GM21423 (cell line): ENCODE measurements around the gene ZNF571.

Experiments used
- ATAC-seq: cut with Tn5 transposase; IDR thresholded peaks from one replicate; pipeline ENCODE4 v1.9.1; 2021; ENCODE audit warnings: mild to moderate bottlenecking, moderate library complexity; ENCODE audit not compliant: unreplicated experiment

Gene ZNF571

DNA sequence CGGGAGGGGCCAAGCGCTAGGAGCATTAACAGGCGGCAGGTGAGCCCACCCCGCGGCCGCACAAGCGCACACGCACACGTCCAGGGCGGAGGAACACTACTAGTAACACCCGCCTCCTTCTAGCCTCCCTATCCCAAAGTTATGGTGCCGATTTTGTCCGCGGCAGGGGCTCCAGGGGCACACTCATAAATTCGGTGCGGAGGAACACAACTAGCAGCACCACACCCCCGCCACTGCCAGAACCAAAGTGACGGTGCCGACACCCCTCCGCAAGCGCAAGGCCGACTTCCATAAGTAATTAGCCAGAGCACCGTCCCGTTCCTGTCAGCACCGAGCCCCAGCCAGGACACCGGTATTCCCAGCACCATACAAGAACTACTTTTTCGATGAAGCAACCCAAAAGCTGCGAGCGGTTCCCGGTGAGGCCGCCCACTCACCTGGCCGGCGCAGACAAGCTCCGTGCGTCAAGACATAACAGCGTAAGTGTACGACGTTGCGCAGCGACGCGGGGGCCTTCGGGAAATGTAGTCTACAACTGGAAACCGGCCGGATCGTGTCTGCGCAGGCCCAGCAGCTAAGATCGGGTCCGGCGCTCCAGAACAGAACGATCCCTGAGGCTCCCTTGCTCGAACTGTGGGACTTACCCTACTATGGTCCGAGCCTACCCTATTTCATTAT is at the start of gene ZNF571, which contains the start of gene ZNF540:
Gene ZNF571, minus strand, starts transcription at position 489 of the 678 bp plus-strand sequence. CDS start 8,116 bp downstream, outside the sequence.
Gene ZNF540, plus strand, starts transcription at position 573 of the 678 bp plus-strand sequence. CDS start 3,572 bp downstream, outside the sequence.
- ATAC-seq = peak; percentile 97

DNA sequence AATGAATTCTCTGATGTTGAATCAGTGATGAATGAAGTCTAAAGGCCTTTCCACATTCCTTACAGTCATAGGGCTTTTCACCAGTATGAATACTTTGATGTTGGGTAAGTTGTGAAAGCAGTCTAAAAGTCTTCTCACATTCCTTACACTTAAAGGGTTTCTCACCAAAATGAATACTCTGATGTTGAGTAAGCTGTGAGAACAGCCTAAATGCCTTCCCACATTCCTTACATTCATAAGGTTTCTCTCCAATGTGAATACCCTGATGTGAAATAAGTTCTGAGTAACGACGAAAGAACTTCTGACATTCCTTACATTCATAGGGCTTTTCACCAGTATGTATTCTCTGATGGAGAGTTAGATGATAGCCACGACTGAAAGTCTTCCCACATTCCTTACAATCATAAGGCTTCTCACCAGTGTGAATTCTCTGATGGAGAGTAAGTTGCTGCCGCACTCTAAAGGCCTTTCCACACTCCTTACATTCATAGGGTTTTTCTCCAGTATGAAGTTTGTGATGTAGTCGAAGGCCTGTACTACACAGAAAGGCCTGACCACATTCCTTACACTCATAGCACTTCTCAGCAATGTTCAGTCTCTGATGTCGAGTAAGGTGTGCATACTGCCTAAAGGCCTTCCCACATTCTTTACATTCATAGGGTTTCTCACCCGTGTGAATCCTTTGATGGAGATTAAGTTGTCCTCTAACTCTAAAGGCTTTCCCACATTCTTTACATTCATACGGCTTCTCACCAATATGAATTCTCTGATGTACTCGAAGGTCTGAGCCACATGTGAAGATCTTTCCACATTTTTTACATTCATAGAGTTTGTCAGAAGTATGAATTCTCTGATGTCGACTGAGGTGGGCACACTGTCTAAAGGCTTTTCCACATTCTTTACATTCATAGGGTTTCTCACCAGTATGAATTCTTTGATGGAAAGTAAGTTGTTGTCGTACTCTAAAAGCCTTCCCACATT is 40.8 kb upstream of the ZNF571 start:
- ATAC-seq = no peak

DNA sequence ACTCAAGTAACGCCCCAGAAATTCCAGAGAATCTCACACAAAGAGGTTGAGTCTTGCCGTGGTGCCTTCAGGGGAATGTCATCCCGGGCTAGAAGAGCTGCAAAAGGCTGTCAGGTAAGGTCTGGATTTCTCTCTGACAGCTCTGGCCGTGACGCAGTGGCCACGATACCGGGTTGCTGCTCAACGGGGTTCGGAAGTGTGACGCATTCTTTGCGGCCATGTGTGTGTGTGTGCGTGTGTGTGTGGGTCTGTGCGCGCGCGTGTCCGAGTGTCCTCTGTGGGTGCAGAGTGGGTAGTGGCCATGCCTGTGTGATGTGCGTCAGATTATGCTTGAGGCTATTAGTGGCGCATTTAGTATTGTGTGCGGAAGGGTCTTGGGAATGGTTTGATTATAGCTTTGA is 390 bp upstream of the ZNF571 start:
- ATAC-seq = peak; percentile 19

DNA sequence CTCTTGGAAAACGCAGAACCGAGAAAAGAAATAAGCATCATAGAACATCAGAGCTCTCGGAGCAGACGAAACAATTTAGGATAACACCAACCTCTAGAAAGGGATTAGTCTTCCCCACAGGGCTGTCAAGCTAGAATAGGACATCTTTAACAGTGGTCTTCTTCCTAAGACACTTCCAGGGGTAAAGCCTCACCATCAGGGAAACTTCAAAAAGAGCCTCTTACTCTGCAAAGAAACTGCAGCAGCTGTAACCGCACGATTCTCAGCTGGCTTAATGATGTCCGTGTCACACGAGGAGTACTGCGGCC is 642 bp downstream of the ZNF571 start:
- ATAC-seq = peak; percentile 30

DNA sequence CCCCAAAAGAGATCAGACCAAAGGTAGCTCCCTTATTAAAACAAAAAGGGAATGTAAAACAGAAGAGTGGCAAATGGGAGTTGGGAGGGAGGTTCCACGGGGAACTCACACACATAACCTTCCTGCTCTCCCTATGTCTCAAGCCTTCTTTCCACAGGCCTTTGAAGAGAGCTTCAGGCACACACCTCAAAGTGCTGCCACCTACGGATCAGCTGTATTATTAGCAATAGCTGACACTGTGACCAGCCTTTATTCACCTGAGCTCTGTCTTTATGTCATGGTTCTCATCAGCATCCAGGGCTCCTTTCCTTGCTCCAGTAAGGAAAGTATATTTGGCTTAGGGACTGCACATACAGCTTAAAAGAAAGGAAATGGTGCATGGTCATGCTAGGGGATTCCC is 11.3 kb downstream of the ZNF571 start:
- no peak for ATAC-seq

DNA sequence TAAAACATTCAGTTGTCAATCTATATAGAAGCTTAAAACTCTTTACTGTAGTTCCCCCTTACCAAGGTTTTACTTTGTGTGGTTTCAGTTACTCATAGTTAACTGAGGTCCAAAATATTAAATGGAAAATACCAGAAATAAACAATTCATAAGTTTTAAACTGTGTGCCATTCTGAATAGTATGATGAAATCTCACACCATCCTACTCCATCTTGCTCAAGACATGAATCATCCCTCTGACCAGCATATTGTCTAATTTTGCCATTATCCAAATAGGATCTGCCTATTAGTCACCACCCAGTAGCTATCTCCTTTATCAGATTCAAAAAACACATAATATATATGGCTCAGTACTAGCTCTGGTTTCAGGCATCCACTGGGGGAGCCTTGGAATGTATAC is 22.4 kb downstream of the ZNF571 start:
- no peak for ATAC-seq

DNA sequence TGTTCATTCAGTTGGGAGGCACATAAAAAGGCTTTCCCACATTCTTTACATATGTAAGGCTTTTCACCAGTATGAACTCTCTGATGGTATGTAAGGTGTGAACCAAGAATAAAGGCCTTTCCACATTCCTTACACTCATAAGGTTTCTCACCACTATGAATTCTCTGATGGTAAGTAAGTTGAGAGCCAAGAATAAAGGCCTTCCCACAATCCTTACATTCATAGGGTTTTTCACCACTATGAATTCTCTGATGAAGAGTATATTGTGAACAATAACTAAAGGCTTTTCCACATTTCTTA is 29.3 kb downstream of the ZNF571 start:
- ATAC-seq = no peak

DNA sequence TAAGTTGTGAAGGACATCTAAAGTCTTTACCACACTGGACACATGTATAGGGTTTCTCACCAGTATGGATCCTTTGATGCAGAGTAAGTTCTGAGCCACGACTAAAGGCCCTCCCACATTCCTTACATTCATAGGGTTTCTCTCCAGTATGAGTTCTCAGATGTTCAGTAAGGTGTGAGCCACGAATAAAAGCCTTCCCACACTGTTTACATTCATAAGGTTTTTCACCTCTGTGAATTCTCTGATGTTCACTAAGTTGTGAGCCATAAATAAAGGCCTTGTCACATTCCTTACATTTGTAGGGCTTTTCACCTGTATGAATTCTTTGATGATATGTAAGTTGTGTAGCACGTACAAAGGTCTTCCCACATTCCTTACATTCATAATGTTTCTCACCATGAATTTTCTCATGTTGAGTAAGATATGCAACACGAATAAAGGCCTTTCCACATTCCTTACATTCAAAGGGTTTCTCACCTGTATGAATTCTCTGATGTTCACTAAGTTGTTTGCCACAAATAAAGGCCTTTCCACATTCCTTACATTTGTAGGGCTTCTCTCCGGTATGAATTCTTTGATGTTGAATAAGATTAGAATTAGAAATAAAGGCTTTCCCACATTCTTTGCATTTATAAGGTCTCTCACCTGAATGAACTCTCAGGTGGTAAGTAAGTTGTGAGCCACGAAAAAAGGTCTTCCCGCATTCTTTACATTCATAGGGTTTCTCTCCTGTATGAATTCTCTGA is 29.8 kb downstream of the ZNF571 start:
- ATAC-seq = no peak

DNA sequence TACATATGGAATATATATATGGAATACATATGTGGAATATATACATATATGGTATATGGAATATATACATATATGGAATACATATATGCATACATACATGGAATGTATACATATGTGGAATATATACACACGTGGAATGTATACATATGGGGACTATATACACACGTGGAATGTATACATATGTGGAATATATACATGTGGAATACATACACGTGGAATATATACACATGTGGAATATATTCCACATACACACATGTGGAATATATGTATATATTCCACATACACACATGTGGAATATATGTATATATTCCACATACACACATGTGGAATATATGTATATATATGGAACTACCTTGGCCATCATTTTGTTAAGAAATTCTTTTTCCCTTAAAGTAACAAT is 31.1 kb downstream of the ZNF571 start:
- ATAC-seq = no peak

DNA sequence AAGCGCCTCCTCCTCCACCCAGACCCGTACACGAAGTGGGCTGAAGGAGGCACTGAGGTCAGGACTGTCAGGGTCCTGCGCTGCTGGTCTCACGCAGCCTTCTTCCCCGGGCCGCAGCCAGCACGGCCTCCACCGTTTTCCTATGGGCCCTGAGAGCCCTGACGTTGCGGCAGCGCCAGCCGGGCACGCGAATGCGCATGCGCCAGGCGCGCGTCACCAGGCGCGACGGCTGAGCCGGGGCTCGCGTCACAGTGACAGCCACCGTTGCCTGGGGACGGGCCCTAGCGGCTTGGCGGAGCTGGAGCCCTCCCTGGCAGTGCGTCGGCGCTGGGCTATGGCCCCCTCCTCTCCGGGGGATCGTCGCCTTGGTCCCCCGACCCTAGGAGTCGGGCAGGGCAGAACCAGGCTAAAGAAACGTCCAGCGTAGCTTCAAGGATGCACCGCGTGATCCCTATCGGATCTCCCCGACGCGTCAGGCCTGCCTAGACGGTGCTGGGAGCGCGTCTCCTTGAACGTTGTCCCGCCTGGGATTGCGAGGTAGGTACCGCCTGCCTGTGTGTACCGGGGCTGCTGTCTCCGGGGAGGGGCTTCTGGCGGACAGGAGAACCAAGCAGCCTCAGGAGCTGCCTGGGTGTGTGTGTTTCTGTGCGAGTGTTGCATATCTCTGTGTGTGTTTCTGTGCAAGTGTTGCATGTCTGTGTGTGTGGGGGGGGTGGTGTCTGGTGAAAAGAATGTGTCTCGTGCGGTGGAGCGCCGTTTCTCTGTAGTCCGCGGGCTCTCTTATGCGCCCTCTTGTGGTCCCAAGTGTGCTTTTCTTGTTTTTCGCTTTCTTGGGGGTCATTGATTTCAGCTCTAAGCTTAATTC is 43.2 kb downstream of the ZNF571 start:
- ATAC-seq = no peak

DNA sequence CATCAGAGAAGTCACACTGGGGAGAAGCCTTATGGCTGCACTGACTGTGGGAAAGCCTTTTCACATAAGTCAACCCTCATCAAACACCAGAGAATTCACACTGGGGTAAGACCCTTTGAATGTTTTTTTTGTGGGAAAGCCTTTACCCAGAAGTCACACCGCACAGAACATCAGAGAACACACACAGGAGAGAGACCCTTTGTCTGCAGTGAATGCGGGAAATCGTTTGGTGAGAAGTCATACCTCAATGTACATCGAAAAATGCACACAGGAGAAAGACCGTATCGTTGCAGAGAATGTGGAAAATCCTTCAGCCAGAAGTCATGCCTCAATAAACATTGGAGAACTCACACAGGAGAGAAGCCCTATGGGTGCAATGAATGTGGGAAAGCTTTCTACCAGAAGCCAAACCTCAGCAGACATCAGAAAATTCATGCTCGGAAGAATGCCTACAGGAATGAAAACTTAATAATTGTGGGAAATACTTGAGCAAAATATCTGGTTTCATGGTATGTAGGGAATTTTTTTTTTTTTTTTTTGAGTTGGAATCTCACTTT is 57.1 kb downstream of the ZNF571 start:
- ATAC-seq = no peak

DNA sequence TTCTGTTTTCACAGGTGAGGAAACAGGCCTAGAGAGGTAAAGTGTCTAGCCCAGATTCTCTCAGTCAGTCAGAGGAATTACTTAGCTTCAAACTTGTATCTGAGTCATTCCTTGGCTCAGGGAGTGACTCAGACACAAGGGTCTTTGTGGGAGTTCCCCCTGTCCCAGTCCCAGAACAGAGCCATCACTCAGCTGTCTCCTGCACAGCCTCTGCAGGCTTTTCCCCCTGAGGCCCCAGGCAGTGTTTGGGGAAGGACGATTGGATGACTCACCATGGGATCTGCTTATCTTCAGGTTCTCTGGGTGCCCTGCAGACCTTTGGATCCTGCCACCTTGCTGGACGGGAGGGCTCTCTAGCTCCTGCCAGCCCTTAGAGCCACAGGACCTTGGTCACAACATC is 74.7 kb downstream of the ZNF571 start:
- no peak for ATAC-seq
